Neural progenitor cell (in vitro differentiated cells): ENCODE results near the gene FBRSL1. TPM values are rescaled to one million over a fixed set of nuclear protein-coding genes. Genes with fewer than 3 reads are reported as not detected.

Source experiments
- DNase-seq: peaks from one replicate; pipeline ENCODE4 v3.0.0-alpha.2; 2016; ENCODE audit warnings: low spot score
- H2AFZ ChIP-seq: fragments of 200-600 bp; sonication (generic); replicated peaks from 2 replicates; pipeline ENCODE4 v1.6.1; 2016; ENCODE audit warnings: antibody characterized with exemption
- H3F3A ChIP-seq: fragments of 200-600 bp; sonication (generic); 2 replicates; pipeline ENCODE4 v1.6.1; 2016; ENCODE audit warnings: antibody characterized with exemption, low read depth
- H3K27ac ChIP-seq: fragments of 200-600 bp; sonication (generic); 2 replicates; pipeline ENCODE4 v1.5.1; 2016; ENCODE audit warnings: mild to moderate bottlenecking
- H3K27me3 ChIP-seq: fragments of 200-600 bp; sonication (generic); 2 replicates; pipeline ENCODE4 v1.6.1; 2016; ENCODE audit warnings: mild to moderate bottlenecking, moderate library complexity
- H3K36me3 ChIP-seq: fragments of 200-600 bp; sonication (generic); 2 replicates; pipeline ENCODE4 v1.5.1; 2016
- H3K4me1 ChIP-seq: fragments of 200-600 bp; sonication (generic); 2 replicates; pipeline ENCODE4 v1.6.1; 2016; ENCODE audit warnings: mixed run types
- H3K4me2 ChIP-seq: fragments of 200-600 bp; sonication (generic); 2 replicates; pipeline ENCODE4 v1.6.1; 2016
- H3K4me3 ChIP-seq: fragments of 200-600 bp; sonication (generic); 2 replicates; pipeline ENCODE4 v1.5.1; 2016
- H3K79me2 ChIP-seq: fragments of 200-600 bp; sonication (generic); 2 replicates; pipeline ENCODE4 v1.6.1; 2016; ENCODE audit warnings: low read depth
- H3K9ac ChIP-seq: fragments of 200-600 bp; sonication (generic); 2 replicates; pipeline ENCODE4 v1.6.1; 2016
- H3K9me3 ChIP-seq: fragments of 200-600 bp; sonication (generic); 2 replicates; pipeline ENCODE4 v1.5.1; 2016; ENCODE audit warnings: low read depth
- H4K20me1 ChIP-seq: fragments of 200-600 bp; sonication (generic); 2 replicates; pipeline ENCODE4 v1.6.1; 2016; ENCODE audit warnings: low read depth
- H3K27ac Mint-ChIP-seq: 3 replicates; pipeline ENCODE4 v1.8.0; 2021; ENCODE audit warnings: mixed read lengths
- H3K27me3 Mint-ChIP-seq: 2 replicates; pipeline ENCODE4 v1.8.0; 2022; ENCODE audit warnings: low read depth, mild to moderate bottlenecking, inconsistent platforms, moderate library complexity, mixed read lengths; ENCODE audit not compliant: insufficient read depth
- H3K36me3 Mint-ChIP-seq: 3 replicates; pipeline ENCODE4 v1.8.0; 2021; ENCODE audit warnings: mixed read lengths
- H3K4me1 Mint-ChIP-seq: 3 replicates; pipeline ENCODE4 v1.8.0; 2021; ENCODE audit warnings: mixed read lengths
- H3K4me3 Mint-ChIP-seq: 3 replicates; pipeline ENCODE4 v1.8.0; 2021; ENCODE audit warnings: mild to moderate bottlenecking, moderate library complexity, mixed read lengths
- H3K9me3 Mint-ChIP-seq: 3 replicates; pipeline ENCODE4 v1.8.0; 2020; ENCODE audit warnings: mixed read lengths
- CTCF ChIP-seq: fragments of 200-600 bp; sonication (generic); IDR thresholded peaks from 2 replicates; pipeline ENCODE4 v1.5.1; 2017; ENCODE audit warnings: antibody characterized with exemption, mild to moderate bottlenecking
- EZH2 ChIP-seq: fragments of 200-600 bp; sonication (generic); IDR thresholded peaks from 2 replicates; pipeline ENCODE4 v1.6.1; 2017; ENCODE audit warnings: antibody characterized with exemption, mild to moderate bottlenecking, moderate library complexity
- EZH2phosphoT487 ChIP-seq: fragments of 200-600 bp; sonication (generic); IDR thresholded peaks from 2 replicates; pipeline ENCODE4 v1.6.1; 2017; ENCODE audit warnings: antibody characterized with exemption
- total RNA-seq: library from RNA; depleted of rRNA; stranded (reverse); fragments of >200 nt; gene quantifications from 2 replicates; pipeline ENCODE4 v1.2.3, GENCODE V29; 2015; ENCODE audit warnings: low replicate concordance

FBRSL1 gene
- total RNA-seq, 1 donor from 2014 or later = 7.4 TPM

- H3K27me3 ChIP-seq = no peaks in the 10 kb centered on the region
- H3K4me2 ChIP-seq = no peak overlapping the region
- H3K27ac Mint-ChIP-seq = no peak overlapping the region
- H3K4me3 ChIP-seq = no peak overlapping the region
- H3F3A ChIP-seq = no peaks in the 10 kb centered on the region
- no peak for DNase-seq
- peaks cover 10% of the 10 kb centered on the region for H3K4me1 ChIP-seq
- H3K79me2 ChIP-seq = no peaks in the 10 kb centered on the region
- TF ChIP-seq CTCF = no peak
- TF ChIP-seq EZH2phosphoT487 = no peak
- no peak for TF ChIP-seq EZH2
- H3K9me3 ChIP-seq = no peaks in the 10 kb centered on the region
- no peak overlapping the region for H2AFZ ChIP-seq
- H3K36me3 ChIP-seq = no peaks in the 10 kb centered on the region
- peaks cover 7% of the 10 kb centered on the region for H3K4me1 Mint-ChIP-seq
- no peak overlapping the region for H3K27ac ChIP-seq
- H3K27me3 Mint-ChIP-seq = peaks cover 5% of the 10 kb centered on the region
- H4K20me1 ChIP-seq = peaks cover 33% of the 10 kb centered on the region
- no peaks in the 10 kb centered on the region for H3K36me3 Mint-ChIP-seq
- H3K9me3 Mint-ChIP-seq = no peaks in the 10 kb centered on the region
- no peak overlapping the region for H3K4me3 Mint-ChIP-seq
- no peak overlapping the region for H3K9ac ChIP-seq
Observed at GRCh38 chr12:132524405-132524804, 34.5 kb downstream of the FBRSL1 start.

GRCh38 chr12:132525011-132525832 lies 35.3 kb downstream of the FBRSL1 start:
- peaks cover 33% of the 10 kb centered on the region for H4K20me1 ChIP-seq
- H3K79me2 ChIP-seq = no peaks in the 10 kb centered on the region
- no peaks in the 10 kb centered on the region for H3F3A ChIP-seq
- peaks cover 5% of the 10 kb centered on the region for H3K27me3 Mint-ChIP-seq
- H3K9me3 Mint-ChIP-seq = peaks cover 2% of the 10 kb centered on the region
- no peak overlapping the region for H3K9ac ChIP-seq
- no peak for TF ChIP-seq CTCF
- no peak for TF ChIP-seq EZH2
- TF ChIP-seq EZH2phosphoT487 = no peak
- no peak overlapping the region for H2AFZ ChIP-seq
- H3K4me1 Mint-ChIP-seq = peaks cover 7% of the 10 kb centered on the region
- no peaks in the 10 kb centered on the region for H3K36me3 ChIP-seq
- peaks cover 10% of the 10 kb centered on the region for H3K4me1 ChIP-seq
- H3K4me3 ChIP-seq = no peak overlapping the region
- no peak overlapping the region for H3K4me3 Mint-ChIP-seq
- H3K9me3 ChIP-seq = no peaks in the 10 kb centered on the region
- no peak overlapping the region for H3K4me2 ChIP-seq
- no peak for DNase-seq
- no peak overlapping the region for H3K27ac Mint-ChIP-seq
- H3K27me3 ChIP-seq = no peaks in the 10 kb centered on the region
- no peak overlapping the region for H3K27ac ChIP-seq
- H3K36me3 Mint-ChIP-seq = peaks cover 4% of the 10 kb centered on the region

GRCh38 chr12:132525833-132526455 lies 36.0 kb downstream of the FBRSL1 start:
- H3K9ac ChIP-seq = no peak overlapping the region
- Mint-ChIP-seq H3K9me3 (peaks cover 3% of the 10 kb centered on the region), H3K4me3 (no peak overlapping the region), H3K27me3 (peaks cover 1% of the 10 kb centered on the region), H3K4me1 (peaks cover 7% of the 10 kb centered on the region), H3K36me3 (peaks cover 4% of the 10 kb centered on the region), H3K27ac (no peak overlapping the region)
- DNase-seq = peak; percentile 53
- H3K79me2 ChIP-seq = no peaks in the 10 kb centered on the region
- TF ChIP-seq EZH2phosphoT487 = no peak
- TF ChIP-seq EZH2 = no peak
- TF ChIP-seq CTCF = no peak
- peak overlapping the region; percentile 11 for H3K4me2 ChIP-seq
- H3K9me3 ChIP-seq = no peaks in the 10 kb centered on the region
- no peaks in the 10 kb centered on the region for H3F3A ChIP-seq
- peaks cover 33% of the 10 kb centered on the region for H4K20me1 ChIP-seq
- peaks cover 10% of the 10 kb centered on the region for H3K4me1 ChIP-seq
- H2AFZ ChIP-seq = no peak overlapping the region
- H3K27me3 ChIP-seq = no peaks in the 10 kb centered on the region
- no peak overlapping the region for H3K4me3 ChIP-seq
- H3K27ac ChIP-seq = no peak overlapping the region
- H3K36me3 ChIP-seq = no peaks in the 10 kb centered on the region
